GM12891 (cell line): ENCODE measurements around the gene FHIT.

ENCODE experiments used
- DNase-seq: peaks from one replicate; pipeline ENCODE4 v3.0.0; 2011; ENCODE audit warnings: low spot score; ENCODE audit not compliant: insufficient read length
- FAIRE-seq: peaks from 2 replicates; lab custom pipeline; 2011; peaks lifted over from hg19 to GRCh38; lab: Jason Lieb, UNC
- PAX5 ChIP-seq: IDR thresholded peaks from 2 replicates; pipeline ENCODE4 v1.6.1; 2011; ENCODE audit warnings: low read length, moderate library complexity, mild to moderate bottlenecking; ENCODE audit not compliant: insufficient read depth, severe bottlenecking
- POLR2A ChIP-seq: IDR thresholded peaks from 2 replicates; pipeline ENCODE4 v1.6.1; 2011; ENCODE audit warnings: low read depth, low read length, control low read depth
- POLR2AphosphoS5 ChIP-seq: IDR thresholded peaks from 2 replicates; pipeline ENCODE4 v1.6.1; 2011; ENCODE audit warnings: low read depth, low read length, control low read depth
- POU2F2 ChIP-seq: IDR thresholded peaks from 2 replicates; pipeline ENCODE4 v1.6.1; 2011; ENCODE audit warnings: low read depth, mild to moderate bottlenecking, control low read depth, low read length, moderate library complexity
- SPI1 ChIP-seq: IDR thresholded peaks from 2 replicates; pipeline ENCODE4 v1.6.1; 2011; ENCODE audit warnings: low read depth, low read length, control low read depth
- TAF1 ChIP-seq: IDR thresholded peaks from 2 replicates; pipeline ENCODE4 v1.6.1; 2011; ENCODE audit warnings: low read depth, low read length, control low read depth

Gene FHIT

DNA sequence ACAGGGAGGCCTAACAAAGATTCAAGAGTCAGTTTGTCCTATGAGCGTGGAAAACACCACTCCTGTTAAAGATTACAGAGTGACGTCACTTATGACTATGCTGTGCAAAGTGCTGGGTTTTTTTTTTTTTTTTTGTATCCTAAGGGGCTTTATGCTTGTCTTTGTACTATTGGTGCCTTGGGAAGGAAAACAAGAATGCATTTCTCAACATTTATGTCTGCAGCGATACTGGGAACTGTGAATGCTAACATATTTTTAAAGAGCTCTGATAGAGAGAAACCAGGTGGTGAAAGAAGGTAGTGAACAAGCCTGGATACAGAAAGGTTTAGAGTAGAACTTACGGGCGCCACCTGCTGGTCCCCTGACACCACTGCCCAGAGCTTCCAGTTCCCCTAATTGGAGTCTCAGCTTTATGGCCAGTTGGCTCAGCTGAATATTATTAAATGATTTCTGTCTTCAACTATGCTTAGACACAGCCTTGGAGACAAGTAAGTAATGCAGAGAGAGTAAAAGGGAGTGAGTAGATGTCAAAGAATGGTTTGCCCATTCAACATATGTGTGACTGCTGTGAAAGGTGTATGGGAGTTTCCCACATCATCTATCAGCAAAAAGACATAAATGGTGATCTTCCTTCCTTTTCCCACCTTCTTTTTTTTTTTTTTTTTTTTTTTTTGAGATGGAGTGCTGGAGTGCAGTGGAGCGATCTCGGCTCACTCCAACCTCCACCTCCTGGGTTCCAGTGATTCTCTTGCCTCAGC lies 1393.5 kb downstream of the FHIT start:
- DNase-seq (peak; percentile 32), FAIRE-seq (peak; percentile 77)
- peak; percentile 79 for TF ChIP-seq SPI1
- no peak for TF ChIP-seq POLR2A
- TF ChIP-seq TAF1 = no peak
- TF ChIP-seq PAX5 = no peak

DNA sequence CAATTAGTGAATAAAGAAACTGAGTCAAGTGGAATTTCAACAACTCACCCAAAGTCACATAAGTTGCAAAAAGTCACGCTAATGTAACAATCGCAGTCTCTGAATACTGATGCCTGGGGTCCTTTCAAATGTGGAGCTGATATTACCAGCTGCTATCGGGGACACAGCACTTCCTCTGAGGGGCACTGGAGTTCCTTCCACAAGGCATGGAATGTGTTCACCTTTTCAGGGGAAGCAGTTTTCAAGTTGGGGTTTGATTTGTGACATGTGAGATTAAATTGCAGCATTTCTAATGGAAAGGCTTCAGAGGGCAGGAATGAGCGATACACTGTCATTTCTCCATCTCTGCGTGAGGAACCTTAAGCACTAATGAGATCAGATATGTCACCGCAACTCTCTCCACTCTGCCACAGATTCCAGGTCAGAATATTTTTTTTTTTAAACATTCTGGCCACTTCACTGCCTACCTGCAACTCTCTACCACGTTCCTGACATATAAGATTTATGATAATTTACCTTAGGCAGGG lies 1394.3 kb downstream of the FHIT start:
- no peak for TF ChIP-seq SPI1
- no peak for TF ChIP-seq POLR2AphosphoS5
- no peak for TF ChIP-seq PAX5
- no peak for TF ChIP-seq TAF1
- no peak for TF ChIP-seq POU2F2
- TF ChIP-seq POLR2A = no peak
- DNase-seq (no peak), FAIRE-seq (no peak)

DNA sequence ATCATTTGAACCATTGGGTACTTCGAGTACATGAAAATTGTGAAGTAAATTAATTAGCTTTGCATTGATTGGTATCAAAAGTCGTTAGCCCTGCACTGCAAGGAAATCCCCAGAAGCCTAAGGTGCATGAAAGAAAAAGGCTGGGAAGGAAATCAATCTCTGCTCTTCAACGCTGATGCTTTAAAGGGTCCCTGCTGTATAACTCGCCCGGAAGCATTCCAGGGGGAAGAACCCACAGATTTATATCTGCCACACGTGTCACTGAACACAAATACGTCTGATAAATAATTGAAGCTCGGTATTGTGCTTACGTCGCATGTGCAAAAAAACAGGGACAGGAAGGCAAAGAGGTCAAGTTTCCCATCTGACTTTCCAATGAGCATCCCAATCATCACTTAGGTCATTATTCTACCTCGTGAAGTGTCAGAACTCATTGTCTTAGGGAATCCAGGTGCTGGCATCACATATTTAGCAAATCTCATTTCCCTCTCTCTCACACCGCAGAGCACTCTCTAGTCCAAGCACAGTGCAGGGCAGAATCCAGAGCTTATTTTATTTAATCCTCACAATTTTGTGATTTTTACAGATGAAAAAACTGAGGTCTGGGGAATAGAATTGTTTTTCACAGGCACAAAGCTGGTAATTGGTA lies 1397.1 kb downstream of the FHIT start:
- TF ChIP-seq PAX5 (no peak), POLR2A (no peak), POU2F2 (no peak), SPI1 (no peak), TAF1 (no peak), POLR2AphosphoS5 (no peak)
- FAIRE-seq (no peak), DNase-seq (no peak)

DNA sequence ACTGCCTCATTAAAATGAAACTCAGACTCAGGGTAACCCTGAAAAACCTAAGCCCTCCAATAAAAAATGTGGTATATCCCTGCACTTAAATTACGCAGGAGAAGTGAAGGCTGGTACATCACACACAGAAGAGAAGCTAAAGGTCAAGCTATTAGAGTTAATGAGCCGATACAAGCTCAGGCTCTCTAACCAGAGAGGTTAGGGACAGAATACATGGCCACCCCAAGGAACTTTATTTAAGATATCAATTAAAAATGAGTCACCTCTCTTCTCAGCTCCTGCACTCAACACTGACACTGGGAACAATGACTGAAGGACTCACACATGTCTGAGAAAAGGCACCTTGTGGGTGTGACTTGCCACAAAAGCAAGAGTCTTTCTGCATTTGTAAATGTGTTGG lies 1400.8 kb downstream of the FHIT start:
- TF ChIP-seq POLR2A (no peak), TAF1 (no peak), POU2F2 (no peak), SPI1 (no peak), PAX5 (no peak), POLR2AphosphoS5 (no peak)
- FAIRE-seq (no peak), DNase-seq (no peak)

DNA sequence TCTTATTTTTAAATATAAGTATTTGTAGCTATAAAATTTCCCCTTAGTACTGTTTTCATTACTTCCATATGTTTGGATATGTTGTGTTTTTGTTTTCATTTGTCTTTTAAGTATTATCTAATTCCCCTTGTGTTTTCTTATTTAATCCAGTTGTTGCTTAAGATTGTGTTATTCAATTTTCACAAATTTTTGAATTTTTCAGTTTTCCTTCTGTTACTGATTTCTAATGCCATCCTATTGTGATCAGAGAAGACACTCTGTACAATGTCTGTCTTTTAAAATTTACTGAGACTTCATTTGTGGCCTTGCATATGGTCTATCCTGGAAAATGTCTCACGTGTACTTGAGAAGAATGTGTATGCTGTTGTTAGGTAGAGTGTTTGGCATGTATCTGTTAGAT lies 1405.9 kb downstream of the FHIT start:
- TF ChIP-seq PAX5 = no peak
- TF ChIP-seq SPI1 = no peak
- no peak for TF ChIP-seq TAF1
- no peak for TF ChIP-seq POLR2AphosphoS5
- no peak for TF ChIP-seq POLR2A
- TF ChIP-seq POU2F2 = no peak
- DNase-seq = no peak
- FAIRE-seq = no peak

DNA sequence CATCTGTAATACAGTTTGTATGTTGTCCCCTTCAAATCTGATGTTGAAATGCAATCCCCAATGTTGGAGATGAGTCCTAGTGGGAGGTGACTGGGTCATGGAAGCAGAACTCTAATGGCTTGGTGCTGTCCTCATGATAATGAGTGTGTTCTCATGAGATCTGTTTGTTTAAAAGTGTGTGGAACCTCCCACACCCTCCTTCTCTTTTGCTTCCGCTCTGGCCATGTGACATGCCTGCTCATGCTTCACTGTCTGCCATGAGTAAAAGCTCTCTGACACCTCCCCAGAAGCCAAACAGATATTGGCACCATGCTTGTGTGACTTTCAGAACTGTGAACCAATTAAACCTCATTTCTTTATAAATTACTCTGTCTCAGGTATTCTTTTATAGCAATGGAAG lies 1407.4 kb downstream of the FHIT start:
- FAIRE-seq = no peak
- TF ChIP-seq POU2F2 (no peak), TAF1 (no peak), POLR2AphosphoS5 (no peak), PAX5 (no peak), POLR2A (no peak), SPI1 (no peak)

DNA sequence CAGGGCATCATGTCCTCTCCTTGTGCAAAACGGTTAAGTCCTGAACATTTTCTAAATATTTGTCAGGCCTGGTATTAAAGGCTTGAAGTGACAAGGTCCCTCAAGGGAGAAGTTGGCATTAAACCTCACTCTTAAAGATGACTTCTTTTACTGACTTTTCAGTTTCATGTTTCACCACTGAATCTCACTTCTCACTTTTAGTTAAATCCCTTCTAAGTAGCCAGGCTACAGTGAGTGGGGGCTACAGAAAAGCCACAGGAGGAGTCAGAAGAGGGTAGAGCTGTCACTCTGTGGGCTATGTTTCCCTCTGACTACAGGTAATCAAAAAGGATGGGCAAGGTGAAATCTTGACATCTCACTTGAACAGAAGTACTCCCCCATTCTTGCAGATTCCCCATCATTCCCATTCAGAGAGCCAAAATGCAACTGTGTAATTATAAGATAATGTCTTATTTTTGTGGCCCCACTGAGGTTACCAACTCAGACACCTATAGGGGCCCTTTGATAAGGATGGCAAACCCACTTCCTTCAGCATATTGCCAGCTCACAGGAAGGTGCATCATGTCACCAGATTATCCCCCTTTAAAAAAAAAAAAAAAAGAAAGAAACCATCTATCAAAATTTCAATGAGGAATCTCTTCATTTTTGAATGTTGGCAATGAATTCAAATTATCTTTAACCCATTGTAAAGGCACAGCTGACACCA lies 1411.3 kb downstream of the FHIT start:
- DNase-seq (peak; percentile 2), FAIRE-seq (peak; percentile 81)
- no peak for TF ChIP-seq POLR2A
- TF ChIP-seq POU2F2 = peak; percentile 54; the same call in 1 of the 2 replicates
- TF ChIP-seq SPI1 = peak; percentile 93
- no peak for TF ChIP-seq POLR2AphosphoS5
- TF ChIP-seq PAX5 = no peak
- TF ChIP-seq TAF1 = no peak

More for the DNA sequence above, 1407.4 kb downstream of the FHIT start:
- no peak for DNase-seq

DNA sequence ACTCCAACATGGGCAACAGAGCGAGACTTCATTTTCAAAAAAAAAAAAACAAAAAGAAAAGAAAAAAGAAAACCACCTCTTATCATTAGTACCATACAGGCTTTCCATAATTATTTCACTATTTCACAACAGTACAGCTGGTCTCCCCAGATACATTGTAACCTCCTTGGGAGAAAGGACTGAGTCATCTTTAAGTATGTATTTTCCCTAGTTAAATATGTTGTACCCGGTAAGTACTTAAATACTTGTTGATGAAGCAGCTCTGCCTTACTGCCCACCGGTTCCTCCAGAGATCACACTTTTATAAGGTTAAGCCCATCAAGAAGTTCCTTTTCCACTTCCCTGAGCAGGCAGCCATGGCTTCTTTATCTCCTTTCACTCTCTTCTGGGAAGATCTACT lies 1412.0 kb downstream of the FHIT start:
- DNase-seq (no peak), FAIRE-seq (no peak)
- TF ChIP-seq POLR2AphosphoS5 (no peak), PAX5 (no peak), POLR2A (no peak), TAF1 (no peak), SPI1 (no peak), POU2F2 (no peak)
